ENCODE results near the gene FAH.

The FAH gene

DNA sequence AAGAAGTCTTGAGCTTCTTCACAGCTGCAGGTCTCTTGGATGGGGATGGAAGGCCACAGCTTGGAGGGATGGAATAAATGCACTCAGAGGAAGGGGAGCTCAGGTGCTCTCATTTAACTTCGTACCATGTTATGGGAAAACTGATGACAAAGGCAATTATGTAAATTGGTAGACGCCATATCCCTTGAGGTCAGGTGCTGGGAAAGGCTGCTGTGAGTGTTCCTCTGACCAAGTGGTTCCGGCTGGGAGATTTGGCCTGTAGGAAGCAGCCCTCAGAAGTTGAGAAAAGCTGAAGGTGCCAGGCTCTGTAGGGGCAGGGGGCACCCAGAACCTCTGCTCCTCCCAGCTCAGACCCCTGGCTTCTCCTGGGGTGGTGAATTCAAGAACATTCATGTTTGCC is 47.1 kb downstream of the FAH start:
- DNase-seq (ENCODE audit: low read depth), result no peak

DNA sequence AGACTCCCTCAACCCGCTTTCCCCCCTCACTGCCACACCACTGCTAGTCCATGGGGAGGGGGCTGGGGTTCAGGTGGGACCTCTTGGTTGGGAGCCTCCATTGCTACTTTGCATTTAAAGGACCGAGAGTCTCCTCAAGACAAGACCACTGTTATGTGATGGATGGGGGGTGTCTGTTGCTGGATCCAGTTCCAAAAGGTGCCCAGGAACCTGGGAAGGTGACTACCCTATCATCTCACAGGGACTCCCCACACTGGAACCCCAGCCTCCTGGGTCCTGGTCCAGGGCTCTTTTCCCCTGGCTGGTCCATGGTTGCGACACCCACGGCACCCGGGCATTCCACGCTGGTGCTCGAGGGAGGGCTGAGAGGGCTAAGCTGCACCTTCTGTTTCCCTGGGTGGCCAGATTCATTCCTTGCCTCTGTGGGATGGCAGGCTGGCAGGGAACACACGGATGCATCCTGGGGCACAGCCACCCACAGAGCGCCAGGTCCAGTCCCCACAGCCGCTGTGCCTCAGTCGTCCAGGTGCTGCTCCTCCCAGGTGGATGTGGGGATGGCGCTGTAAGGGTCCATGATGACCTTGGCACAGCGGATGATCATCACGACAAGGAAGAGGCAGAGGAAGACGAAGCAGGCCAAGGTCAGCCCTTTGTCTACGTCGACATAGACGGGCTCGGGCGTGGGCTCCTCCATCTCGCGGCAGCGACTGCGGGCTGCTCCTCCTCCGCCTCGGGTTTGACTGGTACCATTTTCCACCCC is 48.6 kb downstream of the FAH start:
- no peak for DNase-seq (ENCODE audit: low read depth)

DNA sequence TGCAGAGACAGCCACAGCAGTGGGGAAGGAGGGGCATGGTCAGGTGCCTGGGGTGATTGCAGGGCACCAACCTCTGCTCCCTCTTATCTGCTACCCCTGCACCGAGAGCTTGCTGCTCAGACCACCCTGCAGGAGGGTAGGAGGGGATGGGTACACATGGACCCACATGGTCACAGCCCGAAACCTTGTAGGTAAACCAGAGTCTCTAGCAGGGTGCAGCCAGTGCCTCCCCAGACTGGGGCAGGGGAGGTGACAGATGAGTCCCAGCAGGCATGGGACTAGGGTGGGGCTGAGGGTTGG is 49.2 kb downstream of the FAH start:
- DNase-seq (ENCODE audit: low read depth), result no peak

DNA sequence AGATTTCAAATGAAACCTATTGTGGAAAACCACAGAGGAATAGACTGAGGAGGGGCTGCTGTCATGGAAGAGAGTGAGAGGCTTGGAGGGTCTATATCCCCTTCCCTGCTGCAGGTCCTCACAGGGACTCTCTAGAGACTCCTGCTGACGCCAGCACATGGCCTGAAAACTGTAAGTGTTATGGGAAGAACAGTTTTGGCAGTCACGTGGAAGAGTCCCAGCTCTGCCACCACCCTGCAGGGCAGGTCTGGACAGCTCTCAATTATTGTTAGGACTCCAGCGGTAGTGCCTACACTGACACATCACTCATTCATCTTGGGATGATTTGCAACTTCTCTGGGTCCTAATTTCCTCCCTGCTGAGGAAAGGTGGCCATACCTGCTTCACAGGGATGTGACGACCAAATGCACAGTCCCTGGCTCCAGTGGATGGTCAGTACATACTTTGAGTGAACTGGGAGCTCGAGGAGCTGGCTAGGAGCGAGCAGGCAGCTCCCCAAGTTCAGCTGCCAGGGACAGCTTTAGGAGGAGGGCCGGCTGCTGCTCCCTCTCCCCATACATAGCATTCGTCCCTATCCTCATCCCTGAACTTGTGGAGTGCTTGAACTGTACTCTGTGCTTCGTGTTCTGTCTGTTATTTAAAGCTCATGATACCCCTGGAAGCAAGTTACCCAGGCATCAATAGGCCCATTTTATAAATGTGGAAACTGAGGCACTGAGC is 50.0 kb downstream of the FAH start:
- no peak for DNase-seq (ENCODE audit: low read depth)

DNA sequence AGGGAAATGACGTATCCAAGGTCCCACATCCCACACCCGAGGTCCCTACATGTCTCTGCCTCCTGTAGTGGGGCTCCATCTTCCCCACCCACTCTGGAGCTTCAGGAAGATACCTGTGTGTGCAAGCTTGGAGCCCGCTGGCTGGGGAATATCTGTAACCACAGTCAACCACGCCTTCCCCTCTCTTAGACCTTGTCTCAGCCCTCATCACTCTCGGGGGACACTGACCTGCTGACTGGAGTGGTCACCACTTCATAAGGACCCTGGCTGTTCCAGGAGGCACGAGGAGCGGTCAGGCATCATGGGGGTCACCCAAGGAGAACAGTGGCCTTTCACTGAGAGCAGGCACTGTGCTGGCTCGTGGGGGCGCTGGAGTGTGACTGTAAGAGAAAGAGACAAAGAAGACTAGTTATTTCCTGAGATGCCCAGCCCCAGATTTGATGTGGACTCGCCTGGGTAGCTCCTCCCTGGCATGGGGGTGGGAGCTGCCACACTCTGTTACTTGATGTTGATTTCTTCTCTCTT is 50.6 kb downstream of the FAH start:
- no peak for DNase-seq (ENCODE audit: low read depth)

DNA sequence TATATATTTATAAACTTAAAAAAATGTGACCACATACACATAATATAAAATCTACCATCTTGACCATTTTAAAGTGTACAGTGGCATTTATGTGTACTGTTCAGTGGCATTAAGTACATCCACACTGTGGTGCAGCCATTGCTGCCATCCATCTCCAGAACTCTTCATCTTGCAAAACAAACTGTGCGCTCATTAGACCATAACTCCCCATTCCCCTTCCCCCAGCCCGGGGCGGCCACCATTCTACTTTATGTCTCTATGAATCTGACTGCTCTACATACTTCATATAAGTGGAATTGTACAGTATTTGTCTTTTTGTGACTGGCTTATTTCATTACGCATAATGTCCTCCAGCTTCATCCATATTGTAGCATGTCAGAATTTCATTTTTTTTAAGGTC is 51.4 kb downstream of the FAH start:
- no peak for DNase-seq (ENCODE audit: low read depth)

DNA sequence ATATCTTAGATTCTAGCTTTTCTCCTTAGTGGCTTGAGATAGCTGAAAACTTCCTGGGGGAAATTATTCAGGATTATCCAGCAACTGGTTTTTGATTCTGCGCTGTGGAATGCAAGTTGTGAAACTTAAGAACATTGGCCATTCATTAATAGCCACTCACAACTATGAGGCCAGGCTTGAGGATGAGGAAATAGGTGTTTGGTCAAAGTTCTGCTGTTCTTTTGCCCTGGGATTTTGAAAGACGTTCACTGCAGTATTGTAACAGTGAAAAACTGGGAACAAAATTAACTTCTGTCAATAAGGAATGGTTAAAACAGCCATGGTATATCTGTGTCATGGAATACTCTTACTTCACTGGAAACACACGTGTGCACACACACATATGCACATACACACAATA is 55.1 kb downstream of the FAH start:
- no peak for DNase-seq (ENCODE audit: low read depth)

DNA sequence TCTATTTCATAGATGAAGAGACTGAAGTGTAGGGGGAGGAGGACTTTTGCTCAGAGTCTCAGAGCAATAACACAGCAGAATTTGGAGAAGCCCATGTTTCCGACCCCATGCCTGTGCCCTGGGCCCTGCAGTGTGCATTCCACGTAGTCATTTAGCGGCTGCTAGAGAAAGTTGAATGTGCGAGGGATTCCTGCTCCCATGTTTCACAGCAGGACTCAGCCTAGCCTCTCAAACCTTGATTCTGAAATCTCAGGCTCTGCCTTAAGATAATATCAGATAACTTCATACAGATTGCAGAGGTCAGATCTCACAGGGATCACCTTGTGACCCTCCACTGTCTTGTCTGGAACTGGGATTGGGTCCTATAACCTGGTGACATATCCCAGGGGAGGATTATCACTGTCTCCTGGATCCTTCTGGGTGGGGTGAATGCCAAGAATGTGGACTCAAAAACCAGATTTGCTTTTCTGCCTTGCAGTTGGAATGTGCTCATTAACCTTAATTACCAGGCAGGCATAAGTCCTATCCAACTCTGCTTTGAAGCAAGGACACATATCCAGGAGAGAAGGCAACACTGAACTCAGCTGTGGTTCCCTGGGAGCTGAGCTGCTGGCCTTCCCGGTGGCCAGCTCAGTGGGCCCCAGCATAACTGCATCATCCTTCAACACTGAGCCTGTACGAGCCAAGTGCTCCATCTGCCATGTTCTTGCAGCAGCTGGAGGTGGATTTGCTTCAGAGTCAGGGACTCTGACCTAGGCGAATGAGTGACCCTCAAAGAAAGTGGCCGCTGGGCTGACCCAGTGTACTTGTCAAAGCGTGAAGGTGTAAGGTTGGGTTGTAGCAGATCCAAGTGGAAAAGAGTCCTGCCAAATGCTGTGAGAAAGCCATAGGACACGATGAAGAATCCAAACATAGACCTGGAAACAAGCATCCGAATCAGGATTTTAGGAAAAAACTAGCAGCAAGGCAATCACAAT is 56.2 kb downstream of the FAH start:
- no peak for DNase-seq (ENCODE audit: low read depth)

DNA sequence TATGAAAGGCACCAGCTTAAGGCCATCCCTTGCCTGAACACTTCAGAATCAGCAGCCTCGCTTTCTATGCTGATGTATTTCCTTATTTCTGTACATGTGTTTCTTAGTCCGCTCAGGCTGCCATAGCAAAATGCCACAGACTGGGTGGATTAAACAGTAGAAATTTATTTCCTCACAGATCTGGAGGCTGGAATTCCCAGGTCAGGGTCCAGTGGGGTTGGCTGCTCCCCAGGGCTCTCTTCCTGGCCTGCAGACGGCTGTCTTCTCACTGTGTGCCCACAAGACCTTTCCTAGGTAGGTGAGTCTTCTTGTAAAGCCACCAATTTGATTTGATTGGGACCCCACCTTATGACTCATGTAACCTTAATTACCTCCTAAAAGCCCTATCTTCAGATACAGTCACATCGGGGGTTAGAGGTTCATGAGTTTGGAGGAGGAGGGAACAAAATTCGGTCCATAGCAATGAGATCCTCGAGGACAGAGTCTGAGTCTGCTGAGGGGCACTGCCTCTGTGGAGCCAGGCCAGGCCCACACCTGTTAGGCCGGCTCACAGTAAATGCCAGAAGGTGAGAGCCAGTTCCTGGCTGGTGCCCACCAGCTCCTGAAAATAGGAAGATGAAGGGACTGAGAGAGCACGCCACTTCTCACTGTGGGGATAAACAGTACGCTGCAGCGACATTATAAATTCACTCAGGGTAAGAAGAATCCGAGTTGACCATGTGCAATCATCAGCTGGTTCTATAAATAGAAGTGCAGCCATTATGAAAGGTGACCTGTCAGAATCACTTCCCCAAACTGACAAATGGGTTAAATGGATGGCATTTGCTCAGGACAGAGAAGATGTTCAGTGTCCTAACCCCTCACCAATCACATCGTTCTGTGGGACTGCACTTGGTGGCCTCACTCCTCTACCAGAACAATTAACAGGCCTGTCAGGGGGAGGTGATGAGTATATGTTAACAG is 58.1 kb downstream of the FAH start:
- no peak for DNase-seq (ENCODE audit: low read depth)

DNA sequence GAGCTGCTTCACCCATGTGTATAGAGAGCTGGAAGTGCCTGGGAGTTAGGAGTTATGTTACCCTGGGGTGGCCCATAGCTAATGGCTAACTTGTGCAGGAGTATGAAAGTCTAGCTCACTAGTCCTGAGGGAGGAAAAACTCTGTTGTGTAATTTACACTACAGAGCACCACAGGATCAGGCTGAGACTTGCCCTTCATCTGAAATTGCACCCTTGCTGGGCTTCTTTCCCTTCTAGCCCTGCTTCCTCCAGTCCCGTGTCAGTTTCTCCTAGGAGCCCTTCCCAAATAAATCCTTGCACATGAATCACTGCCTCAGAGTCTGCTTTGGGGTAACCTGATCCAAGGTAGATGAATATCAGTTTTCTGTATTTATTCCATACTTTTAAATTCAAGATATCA is 59.2 kb downstream of the FAH start:
- DNase-seq (ENCODE audit: low read depth), result no peak

DNA sequence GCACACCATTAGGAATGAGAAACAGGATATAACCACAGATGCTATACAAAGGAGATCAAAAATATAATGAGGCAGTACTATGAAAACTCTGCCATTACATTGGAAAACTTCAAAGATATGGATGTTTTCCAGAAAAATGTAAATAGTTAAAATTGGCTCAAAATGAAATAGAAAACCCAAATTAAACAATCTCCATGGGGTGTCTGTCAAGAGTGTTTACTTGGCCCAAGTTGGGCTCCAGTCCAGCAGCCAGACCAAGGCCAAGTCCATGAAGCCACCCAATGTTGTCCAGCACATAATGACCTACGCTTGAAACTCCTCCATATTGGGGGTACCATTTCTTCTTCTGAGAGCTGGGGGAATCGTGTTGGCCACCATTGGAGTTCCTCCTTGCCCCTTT is 62.1 kb downstream of the FAH start:
- DNase-seq (ENCODE audit: low read depth), result no peak

DNA sequence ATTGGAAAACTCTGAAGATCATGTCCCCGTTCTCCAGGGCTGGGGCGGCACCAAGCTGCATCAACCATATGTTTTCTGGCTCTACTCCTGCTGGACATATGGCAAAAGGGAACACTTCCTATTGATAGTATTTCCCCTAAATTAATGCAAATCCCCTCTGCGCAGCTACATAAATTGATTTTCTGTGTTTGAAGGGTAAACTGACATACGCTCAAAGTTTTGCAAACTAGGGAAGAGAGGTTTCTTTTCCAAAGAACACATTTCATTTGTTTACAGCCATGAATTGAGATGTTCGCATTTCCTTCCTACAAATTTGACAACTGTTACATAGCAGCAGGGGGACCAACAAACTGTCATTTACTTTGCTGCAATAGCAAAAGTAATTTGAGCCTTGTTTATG is 63.3 kb downstream of the FAH start:
- DNase-seq (ENCODE audit: low read depth), result no peak

DNA sequence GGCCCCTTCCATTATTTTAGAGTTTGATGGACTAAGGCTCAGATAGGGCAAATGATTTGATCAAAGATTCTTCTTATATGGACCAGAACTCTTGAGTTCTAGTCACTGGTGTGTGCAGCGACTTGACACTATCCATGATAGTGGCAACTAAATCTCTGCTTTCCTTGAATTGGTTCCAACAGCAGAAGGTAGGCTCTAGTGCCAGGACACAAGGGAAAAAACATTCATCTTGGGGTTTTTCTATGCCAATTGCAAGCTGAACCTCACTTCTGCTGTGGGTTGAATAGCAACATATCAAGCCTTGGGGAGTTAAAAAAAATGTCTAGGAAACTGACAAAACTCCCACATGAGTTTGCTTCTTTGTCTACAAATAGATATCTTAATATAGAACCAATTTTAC is 64.1 kb downstream of the FAH start:
- no peak for DNase-seq (ENCODE audit: low read depth)

DNA sequence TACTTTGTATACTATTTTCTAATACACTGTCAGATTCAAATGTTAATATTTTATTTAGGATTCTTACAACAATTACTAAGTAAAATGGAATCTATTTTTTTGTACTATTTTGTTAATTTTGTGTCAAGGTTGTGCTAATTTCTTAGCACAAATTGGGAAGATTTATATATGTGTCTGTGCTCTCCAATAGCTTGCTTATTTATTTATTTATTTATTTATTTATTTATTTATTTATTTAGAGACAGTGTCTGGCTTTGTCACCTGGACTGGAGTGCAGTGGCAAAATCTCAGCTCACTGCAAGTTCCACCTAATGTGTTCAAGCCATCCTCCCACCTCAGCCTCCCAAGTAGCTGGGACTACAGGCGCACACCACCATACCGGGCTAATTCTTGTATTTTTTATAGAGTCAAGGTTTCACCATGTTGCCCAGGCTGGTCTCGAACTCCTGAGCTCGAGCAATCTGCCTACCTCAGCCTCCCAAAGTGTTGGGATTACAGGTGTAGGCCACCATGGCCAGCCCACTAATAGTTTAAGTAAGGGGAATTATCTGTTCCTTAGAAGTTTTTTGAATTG is 64.6 kb downstream of the FAH start:
- DNase-seq (ENCODE audit: low read depth), result no peak

DNA sequence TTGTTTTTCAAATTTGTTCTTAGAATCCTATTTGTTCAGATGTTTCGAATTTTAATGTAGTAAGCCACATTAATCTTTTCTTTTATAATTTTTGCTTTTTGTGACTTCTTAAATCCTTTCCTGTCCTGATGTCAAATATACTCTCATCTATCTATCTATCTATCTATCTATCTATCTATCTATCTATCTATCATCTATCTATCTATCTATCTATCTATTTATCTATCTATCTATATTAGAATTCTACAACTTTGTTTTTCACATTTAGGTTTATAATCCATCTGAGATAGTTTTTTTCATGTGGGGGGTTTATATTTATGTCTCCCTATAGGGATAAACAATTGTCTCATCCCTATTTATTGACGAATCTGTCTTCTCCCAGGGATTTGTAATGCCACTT is 67.2 kb downstream of the FAH start:
- no peak for DNase-seq (ENCODE audit: low read depth)

DNA sequence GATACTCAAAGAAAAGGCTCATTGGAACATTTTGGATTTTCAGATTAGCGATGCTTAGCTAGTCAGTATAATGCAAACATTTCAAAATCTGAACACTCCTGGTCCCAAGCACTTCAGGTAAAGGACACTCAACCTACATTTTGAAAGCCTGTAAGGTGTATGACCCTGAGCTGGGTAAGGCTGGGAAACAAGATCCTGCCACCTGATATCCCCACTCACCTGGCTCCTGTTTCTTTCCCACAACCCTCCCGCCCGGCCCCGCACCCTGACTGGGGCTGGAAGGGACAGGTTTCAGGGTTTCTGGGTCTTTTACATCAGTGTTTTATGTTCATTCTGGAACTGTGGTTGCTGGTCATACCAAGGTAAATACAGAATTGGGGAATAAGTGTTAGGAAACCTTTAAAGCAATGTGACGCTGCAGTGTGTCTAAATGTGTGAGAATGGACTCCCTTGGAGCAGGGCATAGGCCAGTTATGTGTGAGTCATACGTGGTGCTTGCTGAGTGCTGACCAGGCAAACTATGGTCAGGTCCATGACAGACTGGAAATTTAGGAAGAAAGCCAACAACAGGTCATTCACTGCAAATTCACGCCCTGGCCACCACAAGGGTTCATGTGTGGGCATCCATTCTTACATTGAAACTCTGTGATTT is 76.3 kb downstream of the FAH start:
- DNase-seq (ENCODE audit: low read depth), result no peak

DNA sequence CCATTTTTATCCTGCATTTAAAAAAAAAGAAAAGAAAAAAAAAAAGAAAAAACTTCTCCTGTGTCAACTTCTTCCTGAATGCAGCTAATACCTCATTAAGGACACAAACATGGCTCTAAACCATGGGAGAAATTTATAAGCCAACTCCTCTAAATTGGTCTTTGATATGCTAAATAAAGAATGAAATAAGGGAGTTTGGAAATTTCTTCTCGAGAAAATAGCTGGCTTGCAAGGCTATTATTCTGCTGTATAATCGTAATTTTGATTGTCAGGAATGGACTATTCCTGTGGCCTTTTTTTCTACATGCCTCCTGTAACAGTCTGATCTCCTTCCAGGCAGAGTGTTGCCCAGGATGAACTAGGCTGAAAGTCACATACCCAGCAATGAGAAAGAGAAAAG is 78.6 kb downstream of the FAH start:
- no peak for DNase-seq (ENCODE audit: low read depth)

DNA sequence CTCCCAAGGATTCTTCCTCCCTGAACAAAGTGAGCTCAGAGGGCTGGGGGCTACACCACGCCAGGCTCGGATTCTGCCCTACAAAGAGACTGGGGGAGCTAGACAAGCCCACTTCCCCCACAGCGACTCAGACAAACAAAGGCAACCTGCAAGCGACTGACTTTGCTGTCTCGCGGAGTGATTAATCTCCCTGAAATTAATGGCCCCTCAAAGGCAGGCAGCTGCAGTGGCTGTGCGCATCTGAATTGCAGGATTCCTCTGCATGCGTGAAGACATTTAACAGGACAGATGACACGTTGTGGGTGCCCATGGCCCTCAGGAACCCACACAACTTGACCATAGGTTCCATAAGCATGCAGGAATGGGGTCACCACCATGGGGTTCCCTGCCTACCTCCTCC is 80.8 kb downstream of the FAH start:
- DNase-seq (ENCODE audit: low read depth), result no peak

DNA sequence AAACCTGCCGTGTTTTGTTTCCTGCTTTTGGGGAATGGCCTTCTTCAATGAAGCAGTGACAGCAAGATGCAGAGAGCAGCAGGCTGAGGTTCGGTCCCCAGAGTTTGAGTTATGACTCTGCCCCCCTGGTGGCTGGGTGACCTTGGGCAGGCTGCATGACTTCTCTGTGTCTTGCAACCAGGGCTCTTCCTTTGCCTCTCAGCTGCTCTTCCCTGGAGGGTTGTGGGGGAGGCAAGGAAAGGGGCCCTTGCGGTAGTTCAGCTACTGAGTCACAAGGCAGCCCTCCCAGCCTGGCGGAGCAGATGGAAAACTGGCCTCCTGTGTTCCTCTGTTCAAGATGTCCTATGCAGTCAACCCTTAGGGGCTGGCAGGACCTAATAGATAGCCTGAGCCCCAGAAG is 82.1 kb downstream of the FAH start:
- DNase-seq (ENCODE audit: low read depth), result no peak

Data from T-helper 22 cell (primary cell).